GM10266 (cell line): Measurements from ENCODE around the gene AK8.

Source experiments
- DNase-seq: peaks from one replicate; pipeline ENCODE4 v3.0.0; 2012; ENCODE audit errors: extremely low spot score
- CTCF ChIP-seq: IDR thresholded peaks from 2 replicates; pipeline ENCODE4 v1.5.1; 2012; ENCODE audit warnings: mild to moderate bottlenecking, low read depth; ENCODE audit not compliant: control insufficient read depth, insufficient read depth; ENCODE audit errors: missing control alignments

The AK8 gene

GRCh38 chr9:132794730-132795380 is 83.2 kb downstream of the AK8 start:
- DNase-seq: no peak
- no peak for TF ChIP-seq CTCF

DNA sequence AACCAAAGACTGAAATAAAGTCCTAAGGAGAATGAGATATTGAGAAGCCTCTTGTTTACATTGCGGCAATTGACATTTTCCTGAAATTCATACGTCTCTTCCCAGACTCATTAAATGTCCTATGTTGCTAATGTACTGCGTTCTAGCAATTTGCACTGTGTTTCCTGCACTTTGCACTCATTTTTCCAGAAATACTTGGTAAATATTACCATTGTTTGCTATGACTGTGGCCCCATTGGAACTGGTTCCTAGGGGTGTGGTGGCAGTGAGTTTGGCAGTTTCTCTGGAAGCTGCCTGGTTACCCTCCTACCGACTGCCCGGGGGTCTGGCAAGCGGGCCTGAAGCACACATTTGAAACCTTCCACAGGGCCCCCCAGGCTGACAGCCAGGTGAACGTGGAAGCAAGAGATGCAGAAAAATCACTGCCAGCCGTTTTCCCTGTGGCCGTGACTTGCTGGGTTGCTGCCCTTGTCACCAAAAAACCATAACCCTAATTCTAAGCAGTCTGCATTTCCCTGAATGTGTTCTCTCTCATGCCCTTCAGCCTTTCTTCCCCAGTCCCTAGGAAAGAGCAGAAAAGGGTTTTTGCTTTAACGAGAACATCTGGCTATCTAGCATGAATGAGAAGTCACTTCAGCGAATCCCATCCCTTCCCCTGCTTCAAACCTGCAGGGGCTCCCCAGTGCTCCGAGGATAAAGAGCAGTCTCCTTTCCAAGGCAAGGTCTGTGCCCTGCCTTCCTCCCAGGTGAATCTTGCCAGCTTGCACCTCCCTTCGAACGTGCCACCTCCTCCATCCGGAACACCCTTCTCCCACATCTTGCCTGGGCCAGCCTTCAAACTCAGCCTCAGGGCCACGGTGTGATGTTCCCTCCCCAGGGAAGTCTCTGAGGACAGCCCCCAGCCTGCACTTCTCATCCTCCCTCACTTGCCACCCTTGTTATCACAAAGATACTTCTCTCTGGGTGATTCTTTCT is 84.2 kb downstream of the AK8 start:
- TF ChIP-seq CTCF: no peak
- no peak for DNase-seq

GRCh38 chr9:132792547-132792946 is 85.5 kb downstream of the AK8 start:
- TF ChIP-seq CTCF: no peak
- no peak for DNase-seq

GRCh38 chr9:132791699-132792240 is 86.3 kb downstream of the AK8 start:
- no peak for DNase-seq
- TF ChIP-seq CTCF: no peak

- no peak for DNase-seq
- TF ChIP-seq CTCF: no peak
Observed at GRCh38 chr9:132789719-132790118, 88.4 kb downstream of the AK8 start.

DNA sequence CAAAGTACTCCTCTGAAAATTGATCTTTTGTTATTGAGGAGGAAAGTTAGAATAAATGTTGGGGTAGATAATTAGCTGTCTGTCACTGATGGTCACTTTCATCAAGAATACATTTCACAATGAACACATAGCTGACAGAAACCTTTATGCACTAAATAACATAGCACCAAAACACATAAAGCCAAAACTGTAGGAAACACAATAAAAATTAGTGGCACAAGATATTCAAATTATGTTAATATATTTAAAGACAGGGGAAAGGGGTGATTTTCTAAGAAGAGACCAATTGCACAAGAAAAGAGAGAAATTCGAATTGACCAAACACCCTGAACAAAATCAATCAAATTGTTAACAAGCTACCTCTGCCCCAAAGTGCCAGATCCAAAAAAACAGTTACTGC is 89.7 kb downstream of the AK8 start:
- no peak for DNase-seq
- TF ChIP-seq CTCF: no peak
